ENCODE results near the gene ATP5MK. TPM values are rescaled to one million over a fixed set of nuclear protein-coding genes. Genes with fewer than 3 reads are reported as not detected.

Gene ATP5MK
- total RNA-seq, 2 experiments from 2014 or later: 404 to 425 TPM

DNA sequence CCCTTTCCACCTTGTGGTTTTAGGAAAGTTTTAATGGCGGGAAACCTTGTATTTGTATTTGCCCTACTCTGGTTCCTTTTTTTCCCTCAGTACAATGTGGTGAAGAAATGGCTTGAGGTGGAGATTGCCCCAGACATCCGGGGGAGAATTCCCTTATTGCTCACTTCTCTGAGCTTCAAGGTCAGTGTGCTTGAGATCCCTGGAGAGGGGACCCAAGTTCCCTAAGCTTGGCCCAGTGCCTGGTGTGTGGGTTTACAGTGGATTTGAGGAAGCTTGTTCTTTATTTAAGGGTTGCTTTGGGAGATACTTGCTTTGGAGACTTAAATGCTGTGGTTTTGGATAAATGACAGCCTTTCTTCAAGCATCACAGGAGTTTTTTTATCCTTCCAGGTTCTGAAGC lies 37.6 kb upstream of the ATP5MK start:
- ChIA-PET CTCF (interaction anchor here (0.8 to 0.9 kb wide), 2 partner anchors 18 to 53 kb away, joined by 3 read pairs; no protein-coding TSS in a partner anchor), POLR2A (interaction anchor here (1.0 kb wide), 1 partner anchor 16 kb away, joined by 3 read pairs; no protein-coding TSS in a partner anchor)
- H3K4me1 Mint-ChIP-seq (ENCODE audit: low read depth): peaks cover 19% of the 10 kb centered on the region
- H3K27me3 Mint-ChIP-seq: no peaks in the 10 kb centered on the region
- no peak for ATAC-seq
- H3K27ac Mint-ChIP-seq: no peak overlapping the region
- TF ChIP-seq, protein P1, sequence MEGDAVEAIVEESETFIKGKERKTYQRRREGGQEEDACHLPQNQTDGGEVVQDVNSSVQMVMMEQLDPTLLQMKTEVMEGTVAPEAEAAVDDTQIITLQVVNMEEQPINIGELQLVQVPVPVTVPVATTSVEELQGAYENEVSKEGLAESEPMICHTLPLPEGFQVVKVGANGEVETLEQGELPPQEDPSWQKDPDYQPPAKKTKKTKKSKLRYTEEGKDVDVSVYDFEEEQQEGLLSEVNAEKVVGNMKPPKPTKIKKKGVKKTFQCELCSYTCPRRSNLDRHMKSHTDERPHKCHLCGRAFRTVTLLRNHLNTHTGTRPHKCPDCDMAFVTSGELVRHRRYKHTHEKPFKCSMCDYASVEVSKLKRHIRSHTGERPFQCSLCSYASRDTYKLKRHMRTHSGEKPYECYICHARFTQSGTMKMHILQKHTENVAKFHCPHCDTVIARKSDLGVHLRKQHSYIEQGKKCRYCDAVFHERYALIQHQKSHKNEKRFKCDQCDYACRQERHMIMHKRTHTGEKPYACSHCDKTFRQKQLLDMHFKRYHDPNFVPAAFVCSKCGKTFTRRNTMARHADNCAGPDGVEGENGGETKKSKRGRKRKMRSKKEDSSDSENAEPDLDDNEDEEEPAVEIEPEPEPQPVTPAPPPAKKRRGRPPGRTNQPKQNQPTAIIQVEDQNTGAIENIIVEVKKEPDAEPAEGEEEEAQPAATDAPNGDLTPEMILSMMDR (IDR thresholded peaks at IDR 0.05): no peak
- no peaks in the 10 kb centered on the region for H3K9me3 Mint-ChIP-seq
- H3K4me3 Mint-ChIP-seq: no peak overlapping the region
- intact Hi-C loops (cut with micrococcal nuclease): no loop called here
- DNase-seq: no peak
- H3K36me3 Mint-ChIP-seq (ENCODE audit: low read depth): peaks cover 51% of the 10 kb centered on the region

DNA sequence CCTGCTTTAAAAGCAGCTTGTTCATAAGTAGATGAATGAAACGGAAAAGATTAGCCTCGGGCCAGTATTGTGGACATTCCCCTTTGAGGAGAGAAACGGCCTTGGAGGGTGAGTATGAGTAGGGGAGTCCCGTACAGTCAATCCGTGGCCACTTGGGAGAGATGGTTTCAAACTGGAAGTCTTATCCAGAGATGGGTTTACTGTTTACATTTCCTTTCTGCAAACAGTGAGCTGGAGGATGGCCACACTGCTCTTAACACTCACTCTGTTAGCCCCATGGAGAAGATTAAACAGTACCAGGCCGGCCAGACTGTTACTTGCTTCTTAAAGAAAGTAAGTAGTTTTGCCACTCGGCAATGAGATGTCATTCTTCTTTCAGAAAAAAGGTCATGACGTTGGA lies 35.6 kb upstream of the ATP5MK start:
- Mint-ChIP-seq H3K4me1 (ENCODE audit: low read depth) (peaks cover 36% of the 10 kb centered on the region), H3K9me3 (no peaks in the 10 kb centered on the region), H3K27ac (no peak overlapping the region), H3K36me3 (ENCODE audit: low read depth) (peaks cover 53% of the 10 kb centered on the region), H3K27me3 (no peaks in the 10 kb centered on the region), H3K4me3 (no peak overlapping the region)
- POLR2A ChIA-PET: interaction anchor here (0.6 to 1.1 kb wide), 2 partner anchors 19 to 34 kb away, joined by 3 read pairs; no protein-coding TSS in a partner anchor
- TF ChIP-seq, protein P1 (IDR thresholded peaks at IDR 0.05): no peak
- CTCF ChIA-PET: interaction anchor here (1.0 to 1.3 kb wide), 2 partner anchors 11 to 53 kb away, joined by 3 to 4 read pairs; no protein-coding TSS in a partner anchor
- DNase-seq (no peak), ATAC-seq (no peak)
- intact Hi-C loops (cut with micrococcal nuclease): no loop called here

DNA sequence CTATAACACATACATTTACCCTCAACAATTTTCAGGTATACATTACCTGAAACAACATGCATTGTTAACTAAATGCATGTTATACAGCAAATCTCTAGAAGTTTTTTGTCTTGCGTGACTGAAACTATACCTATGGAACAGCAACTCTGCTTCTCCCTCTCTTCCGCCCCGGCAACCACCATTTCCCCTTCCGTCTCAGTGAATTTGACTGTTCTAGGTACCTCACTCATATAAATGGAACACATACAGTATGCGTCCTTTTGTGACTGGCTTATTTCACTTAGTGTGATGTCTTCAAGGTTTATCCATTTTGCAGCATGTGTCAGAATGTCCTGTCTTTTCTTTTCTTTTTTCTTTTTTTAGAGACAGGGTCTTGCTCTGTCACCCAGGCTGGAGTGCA lies 33.4 kb upstream of the ATP5MK start:
- no peaks in the 10 kb centered on the region for H3K27me3 Mint-ChIP-seq
- peaks cover 58% of the 10 kb centered on the region for H3K36me3 Mint-ChIP-seq (ENCODE audit: low read depth)
- peak overlapping the region; percentile 55 for H3K27ac Mint-ChIP-seq
- ATAC-seq (peak; percentile 58), DNase-seq (peak; percentile 36)
- no peak overlapping the region for H3K4me3 Mint-ChIP-seq
- CTCF ChIA-PET: interaction anchor here (0.8 kb wide), 1 partner anchor 51 kb away, joined by 3 read pairs; no protein-coding TSS in a partner anchor
- intact Hi-C loops (cut with micrococcal nuclease): no loop called here
- TF ChIP-seq, protein P1 (IDR thresholded peaks at IDR 0.05): no peak
- POLR2A ChIA-PET: no interaction called here
- no peaks in the 10 kb centered on the region for H3K9me3 Mint-ChIP-seq
- H3K4me1 Mint-ChIP-seq (ENCODE audit: low read depth): peaks cover 36% of the 10 kb centered on the region

DNA sequence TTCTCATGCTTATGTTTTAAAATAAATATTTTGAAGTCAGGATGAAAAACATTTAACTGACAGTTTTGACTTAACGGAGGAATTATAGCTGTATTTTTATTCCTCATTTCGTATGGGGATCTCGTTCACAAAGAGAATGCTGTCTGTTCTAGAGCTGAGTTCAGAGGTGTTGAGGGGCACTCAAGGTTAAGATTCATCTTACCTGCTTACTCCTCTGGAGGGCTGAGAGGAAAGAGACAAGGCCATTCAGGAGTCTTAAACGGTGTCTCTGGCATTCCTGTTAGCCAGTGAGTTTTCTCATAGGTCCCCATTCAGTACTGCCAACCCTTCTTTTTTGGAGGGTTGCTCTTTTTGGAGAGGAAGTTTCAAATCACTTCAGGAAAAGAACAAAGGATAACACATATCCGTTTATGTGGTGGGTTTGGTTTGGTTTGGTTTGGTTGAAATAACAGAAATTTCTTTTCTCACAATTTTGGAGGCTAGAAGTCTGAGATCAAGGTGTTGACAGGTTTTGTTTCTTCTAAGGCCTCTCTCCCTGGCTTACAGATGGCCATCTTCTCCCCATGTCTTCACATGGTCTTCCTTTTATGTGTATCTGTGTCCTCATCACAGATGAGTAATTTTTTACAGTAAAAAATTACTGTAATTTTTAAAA lies 32.8 kb upstream of the ATP5MK start:
- no peak overlapping the region for H3K4me3 Mint-ChIP-seq
- ChIA-PET POLR2A (interaction anchor here (1.0 kb wide), 1 partner anchor 9 kb away, joined by 3 read pairs; no protein-coding TSS in a partner anchor), CTCF (no interaction called here)
- ATAC-seq (peak; percentile 13), DNase-seq (no peak)
- no peaks in the 10 kb centered on the region for H3K9me3 Mint-ChIP-seq
- TF ChIP-seq, protein P1 (IDR thresholded peaks at IDR 0.05): no peak
- intact Hi-C loops (cut with micrococcal nuclease): no loop called here
- H3K36me3 Mint-ChIP-seq (ENCODE audit: low read depth): peaks cover 64% of the 10 kb centered on the region
- H3K4me1 Mint-ChIP-seq (ENCODE audit: low read depth): peaks cover 36% of the 10 kb centered on the region
- no peaks in the 10 kb centered on the region for H3K27me3 Mint-ChIP-seq
- peak overlapping the region; percentile 75 for H3K27ac Mint-ChIP-seq

DNA sequence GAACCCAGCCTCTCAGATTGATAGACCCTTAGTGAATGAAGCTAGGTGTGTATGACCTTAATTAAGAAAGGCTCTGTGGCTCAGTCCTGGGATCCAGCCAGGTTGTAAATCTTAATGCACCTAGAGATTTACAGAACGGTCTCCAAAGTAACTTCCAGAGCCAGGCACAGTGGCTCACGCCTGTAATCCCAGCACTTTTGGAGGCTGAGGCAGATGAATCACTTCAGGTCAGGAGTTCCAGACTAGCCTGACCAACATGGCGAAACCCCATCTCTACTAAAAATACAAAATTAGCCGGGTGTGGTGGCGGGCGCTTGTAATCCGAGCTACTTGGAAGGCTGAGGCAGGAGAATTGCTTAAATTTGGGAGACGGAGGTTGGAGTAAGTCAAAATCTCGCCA lies 31.6 kb upstream of the ATP5MK start:
- Mint-ChIP-seq H3K4me1 (ENCODE audit: low read depth) (peaks cover 36% of the 10 kb centered on the region), H3K27ac (no peak overlapping the region), H3K4me3 (no peak overlapping the region), H3K27me3 (no peaks in the 10 kb centered on the region), H3K36me3 (ENCODE audit: low read depth) (peaks cover 69% of the 10 kb centered on the region), H3K9me3 (no peaks in the 10 kb centered on the region)
- ATAC-seq: no peak
- ChIA-PET CTCF (interaction anchor here (2.2 to 2.5 kb wide), 2 partner anchors 12 to 58 kb away, joined by 8 to 9 read pairs; no protein-coding TSS in a partner anchor), POLR2A (interaction anchor here (1.1 kb wide), 1 partner anchor 31 kb away, joined by 5 read pairs; the partner anchor contains the start of genes ATP5MK and PDCD11)
- TF ChIP-seq, protein P1 (IDR thresholded peaks at IDR 0.05): no peak
- intact Hi-C loops (cut with micrococcal nuclease): no loop called here
- DNase-seq: no peak
